H1 (cell line): ENCODE results near the gene ICA1. TPM values are rescaled to one million over a fixed set of nuclear protein-coding genes. Genes with fewer than 3 reads are reported as not detected.

Experiments
- CTCF ChIA-PET: fragments of 300-600 bp; sonication (Branson Sonifier 250); formaldehyde crosslinking; loops from one replicate; lab custom pipeline; 2021; ENCODE audit not compliant: partially characterized antibody; lab: Charles Lee
- POLR2A ChIA-PET: fragments of 300-600 bp; sonication (Branson Sonifier 250); formaldehyde crosslinking; loops from one replicate; lab custom pipeline; 2021; ENCODE audit warnings: inconsistent platforms; ENCODE audit not compliant: partially characterized antibody; lab: Charles Lee
- DNase-seq, 2 experiments: peaks; one replicate each; pipeline versions ENCODE4 v3.0.0 to v3.0.0-alpha.2; 2010 to 2022; ENCODE audit warnings: low spot score in 2 of 2, low read depth in 1 of 2, mixed read lengths in 1 of 2
- FAIRE-seq: peaks from 2 replicates; lab custom pipeline; 2011; peaks lifted over from hg19 to GRCh38; lab: Jason Lieb, UNC
- H2AFZ ChIP-seq: 2 replicates; pipeline ENCODE4 v1.8.1; 2012; ENCODE audit warnings: low read length, inconsistent platforms
- H2AK5ac ChIP-seq: 2 replicates; pipeline ENCODE4 v1.6.1; 2013; ENCODE audit warnings: low read depth, low read length
- H2BK120ac ChIP-seq: replicated peaks from 2 replicates; pipeline ENCODE3; 2013; ENCODE audit warnings: low read depth, low read length, inconsistent platforms
- H2BK12ac ChIP-seq: 2 replicates; pipeline ENCODE4 v1.6.1; 2013; ENCODE audit warnings: low read depth, low read length
- H2BK15ac ChIP-seq: 2 replicates; pipeline ENCODE4 v1.6.1; 2013; ENCODE audit warnings: low read length
- H2BK20ac ChIP-seq: 2 replicates; pipeline ENCODE4 v1.6.1; 2013; ENCODE audit warnings: low read length
- H2BK5ac ChIP-seq: 2 replicates; pipeline ENCODE4 v1.6.1; 2013; ENCODE audit warnings: low read depth, low read length
- H3K14ac ChIP-seq: 2 replicates; pipeline ENCODE4 v1.6.1; 2013; ENCODE audit warnings: inconsistent platforms; ENCODE audit not compliant: insufficient read length
- H3K18ac ChIP-seq: 2 replicates; pipeline ENCODE4 v1.6.1; 2013; ENCODE audit warnings: low read length; ENCODE audit errors: extremely low read depth
- H3K23ac ChIP-seq: 2 replicates; pipeline ENCODE4 v1.6.1; 2013; ENCODE audit warnings: inconsistent platforms; ENCODE audit not compliant: insufficient read length
- H3K23me2 ChIP-seq: 2 replicates; pipeline ENCODE4 v1.6.1; 2013; ENCODE audit warnings: low read depth, low read length
- H3K27ac ChIP-seq: 2 replicates; pipeline ENCODE4 v1.6.1; 2011; ENCODE audit warnings: low read depth, low read length, inconsistent platforms
- H3K27me3 ChIP-seq, 4 experiments: replicated peaks in 1 of 4; 1 replicate in 1 of 4; 2 replicates in 3 of 4; pipeline versions ENCODE4 v1.6.1 to v1.8.1; 2011 to 2013; ENCODE audit warnings: low read length in 3 of 4, mild to moderate bottlenecking in 3 of 4, inconsistent platforms in 2 of 4, mixed read lengths in 2 of 4, moderate library complexity in 1 of 4; ENCODE audit not compliant: control insufficient read depth in 3 of 4, insufficient read depth in 3 of 4; ENCODE audit errors: extremely low read depth in 1 of 4
- H3K36me3 ChIP-seq, 4 experiments: 2 replicates each; pipeline versions ENCODE4 v1.6.1 to v1.8.1; 2011 to 2013; ENCODE audit warnings: mild to moderate bottlenecking in 4 of 4, low read length in 3 of 4, moderate library complexity in 2 of 4, control low read depth in 1 of 4, inconsistent platforms in 1 of 4; ENCODE audit not compliant: insufficient read depth in 4 of 4, control insufficient read depth in 2 of 4
- H3K4ac ChIP-seq: replicated peaks from 2 replicates; pipeline ENCODE3; 2013; ENCODE audit warnings: low read length, low read depth, mixed read lengths, inconsistent platforms; ENCODE audit not compliant: insufficient read length
- H3K4me1 ChIP-seq, 4 experiments: replicated peaks in 1 of 4; 1 replicate in 1 of 4; 2 replicates in 3 of 4; pipeline versions ENCODE4 v1.6.1 to v1.8.1; 2011 to 2013; ENCODE audit warnings: low read length in 3 of 4, inconsistent platforms in 2 of 4, mixed read lengths in 1 of 4; ENCODE audit not compliant: insufficient read depth in 4 of 4, control insufficient read depth in 3 of 4
- H3K4me2 ChIP-seq, 2 experiments: 2 replicates each; pipeline versions ENCODE4 v1.6.1 to v1.8.1; 2011 to 2013; ENCODE audit warnings: low read depth in 2 of 2, low read length in 2 of 2, control low read depth in 1 of 2, inconsistent platforms in 1 of 2, mild to moderate bottlenecking in 1 of 2; ENCODE audit not compliant: insufficient read depth in 1 of 2
- H3K4me3 ChIP-seq, 4 experiments: fragments of 200-600, 300-600 bp in 1 of 4; sonication (generic), shearing (Covaris generic), sonication (Bioruptor Twin) in 1 of 4; 2 replicates each; pipeline versions ENCODE4 v1.5.1 to v1.8.1; 2011 to 2016; ENCODE audit warnings: low read length in 4 of 4, low read depth in 3 of 4, control low read depth in 2 of 4, inconsistent platforms in 2 of 4, mild to moderate bottlenecking in 2 of 4, mixed read lengths in 1 of 4, moderate library complexity in 1 of 4; ENCODE audit not compliant: insufficient read depth in 2 of 4; ENCODE audit errors: extremely low read depth in 1 of 4
- H3K56ac ChIP-seq: replicated peaks from 2 replicates; pipeline ENCODE3; 2013; ENCODE audit warnings: low read depth, mild to moderate bottlenecking, mixed read lengths, low read length, inconsistent platforms; ENCODE audit not compliant: insufficient read length
- H3K79me1 ChIP-seq: 2 replicates; pipeline ENCODE4 v1.6.1; 2013; ENCODE audit warnings: low read depth, low read length, control low read depth
- H3K79me2 ChIP-seq, 2 experiments: 2 replicates each; pipeline versions ENCODE4 v1.6.1 to v1.8.1; 2012 to 2013; ENCODE audit warnings: low read length in 2 of 2, mild to moderate bottlenecking in 2 of 2, inconsistent platforms in 1 of 2; ENCODE audit not compliant: insufficient read depth in 2 of 2, control insufficient read depth in 1 of 2
- H3K9ac ChIP-seq, 4 experiments: replicated peaks in 1 of 4; 1 replicate in 1 of 4; 2 replicates in 3 of 4; pipeline versions ENCODE4 v1.6.1 to v1.8.1; 2011 to 2013; ENCODE audit warnings: low read depth in 3 of 4, low read length in 3 of 4, control low read depth in 2 of 4, mild to moderate bottlenecking in 2 of 4, moderate library complexity in 2 of 4, inconsistent platforms in 1 of 4; ENCODE audit errors: extremely low read depth in 1 of 4
- H3K9me3 ChIP-seq, 2 experiments: 2 replicates each; pipeline versions ENCODE4 v1.6.1 to v1.8.1; 2012 to 2013; ENCODE audit warnings: mild to moderate bottlenecking in 2 of 2, moderate library complexity in 2 of 2, control low read depth in 1 of 2, inconsistent platforms in 1 of 2, low read depth in 1 of 2, low read length in 1 of 2, mixed read lengths in 1 of 2; ENCODE audit not compliant: insufficient read depth in 2 of 2
- H4K20me1 ChIP-seq, 2 experiments: replicated peaks in 1 of 2; 2 replicates each; pipeline versions ENCODE3 to v1.8.1; 2011 to 2013; ENCODE audit warnings: inconsistent platforms in 2 of 2, low read length in 2 of 2, mild to moderate bottlenecking in 1 of 2; ENCODE audit not compliant: insufficient read depth in 2 of 2, control insufficient read depth in 1 of 2
- H4K5ac ChIP-seq: 2 replicates; pipeline ENCODE4 v1.6.1; 2013; ENCODE audit warnings: low read length, low read depth, mixed read lengths, inconsistent platforms; ENCODE audit not compliant: insufficient read length
- H4K8ac ChIP-seq: 2 replicates; pipeline ENCODE4 v1.8.0; 2013; ENCODE audit warnings: mild to moderate bottlenecking, moderate library complexity, low read length, inconsistent platforms; ENCODE audit not compliant: insufficient read depth; ENCODE audit errors: extremely low read depth
- H4K91ac ChIP-seq: replicated peaks from 2 replicates; pipeline ENCODE3; 2013; ENCODE audit warnings: low read length, mixed read lengths, inconsistent platforms; ENCODE audit not compliant: insufficient read length
- CEBPB ChIP-seq: IDR thresholded peaks from 2 replicates; pipeline ENCODE4 v1.6.1; 2012; ENCODE audit warnings: low read depth, low read length
- EZH2 ChIP-seq: fragments of 200-600 bp; sonication (generic); IDR thresholded peaks from 2 replicates; pipeline ENCODE4 v1.7.1; 2012; ENCODE audit warnings: low read depth, mild to moderate bottlenecking, moderate library complexity, low read length, inconsistent platforms; ENCODE audit not compliant: severe bottlenecking
- GABPA ChIP-seq: IDR thresholded peaks from 2 replicates; pipeline ENCODE4 v1.6.1; 2011; ENCODE audit warnings: mild to moderate bottlenecking, low read length, moderate library complexity, borderline replicate concordance; ENCODE audit not compliant: insufficient read depth
- RBBP5 ChIP-seq: IDR thresholded peaks from 2 replicates; pipeline ENCODE4 v1.7.1; 2012; ENCODE audit warnings: low read depth, mild to moderate bottlenecking, inconsistent platforms, low read length, moderate library complexity, borderline replicate concordance
- RFX5 ChIP-seq: IDR thresholded peaks from 2 replicates; pipeline ENCODE4 v1.6.1; 2011; ENCODE audit warnings: low read depth, low read length, improper control_type of control experiment, borderline replicate concordance
- WGBS, 2 experiments: shearing (Covaris generic) in 1 of 2; methylation state at CpG; one replicate each; pipeline versions ENCODE4 v1.1.6 to v1.1.7; 2013 to 2015; ENCODE audit warnings: low lambda C conversion rate in 2 of 2, mixed read lengths in 2 of 2, inconsistent platforms in 1 of 2, low coverage in 1 of 2, missing lambda C conversion rate in 1 of 2; ENCODE audit not compliant: insufficient replicate concordance in 2 of 2, insufficient coverage in 1 of 2, insufficient read length in 1 of 2; ENCODE audit errors: extremely low coverage in 1 of 2, missing lambda C conversion rate in 1 of 2; 5-methylcytosine and 5-hydroxymethylcytosine counted together
- polyA plus RNA-seq, 7 experiments: library from polyadenylated mRNA; depleted of rRNA in 3 of 7; stranded (reverse) in 5 of 7; unstranded in 2 of 7; fragments of >200 nt in 5 of 7; fragments of 200-250 nt in 2 of 7; gene quantifications; 1 replicate in 5 of 7; 2 replicates in 1 of 7; 4 replicates in 1 of 7; pipeline versions ENCODE4 v1.2.1 to v1.2.3, GENCODE V29; 2011 to 2013; ENCODE audit warnings: missing spikeins in 2 of 7, mixed read lengths in 2 of 7
- total RNA-seq: library from RNA; stranded (reverse); fragmentation: NEBNext Ultra II Directional; extraction: Animal tissue kit (Norgen Biotek cat#: 25700); gene quantifications from 2 replicates; pipeline ENCODE4 v1.2.1, GENCODE V29; 2021

The ICA1 gene
- total and polyA plus RNA-seq, 2 of the 8 experiments (the other 6 are each of a cell fraction or from before 2014, with no cell fraction given) = 14.9 to 37.1 TPM

GRCh38 chr7:8172372-8173354, 89.3 kb downstream of the ICA1 start:
- Histone ChIP-seq H3K23ac (no peak overlapping the region), H2BK120ac (no peak overlapping the region), H3K9me3 (no peaks in the 10 kb centered on the region), H2BK12ac (no peak overlapping the region), H4K5ac (no peak overlapping the region), H4K8ac (no peak overlapping the region), H4K20me1 (no peaks in the 10 kb centered on the region), H3K36me3 (no peaks in the 10 kb centered on the region), H3K4me3 (no peak overlapping the region), H3K79me1 (peaks cover 5% of the 10 kb centered on the region; the same call in 1 of the 2 replicates), H2BK20ac (no peak overlapping the region), H3K27me3 (no peaks in the 10 kb centered on the region), H3K9ac (no peak overlapping the region), H3K4me1 (peaks cover 0 to 12% (median 2%) of the 10 kb centered on the region in 4 experiments; a peak in 4 of 7 replicates), H3K23me2 (no peaks in the 10 kb centered on the region), H3K18ac (no peak overlapping the region), H3K4me2 (no peak overlapping the region), H4K91ac (no peak overlapping the region), H2AFZ (no peak overlapping the region), H3K27ac (no peak overlapping the region), H2AK5ac (no peak overlapping the region), H2BK15ac (no peak overlapping the region), H3K79me2 (no peaks in the 10 kb centered on the region), H3K56ac (no peak overlapping the region), H2BK5ac (no peak overlapping the region), H3K14ac (no peak overlapping the region), H3K4ac (no peak overlapping the region)
- no peak for FAIRE-seq
- CTCF ChIA-PET = no interaction called here
- DNase-seq = no peak
- TF ChIP-seq CEBPB (peak; percentile 66; the same call in 1 of the 2 replicates), RBBP5 (no peak), RFX5 (no peak), EZH2 (no peak), GABPA (no peak)
- WGBS, 2 experiments = 83% methylated on average over 5 of the region's 5 CpGs; no CpG with 5 or more reads in 1 of the 2 experiments
- POLR2A ChIA-PET = no interaction called here
